GM19395 (cell line): ENCODE results near the gene UXT.

Experiments used
- ATAC-seq: cut with Tn5 transposase; IDR thresholded peaks from one replicate; pipeline ENCODE4 v1.9.1; 2021; ENCODE audit warnings: mild to moderate bottlenecking, moderate library complexity; ENCODE audit not compliant: unreplicated experiment

Gene UXT

GRCh38 chrX:47649781-47650163 lies 9.2 kb downstream of the UXT start:
- ATAC-seq, result no peak

GRCh38 chrX:47649271-47649670 lies 9.7 kb downstream of the UXT start:
- no peak for ATAC-seq

- ATAC-seq, result no peak
Observed at GRCh38 chrX:47648376-47648775, 10.6 kb downstream of the UXT start.

- ATAC-seq, result no peak
Observed at GRCh38 chrX:47646636-47647035, 12.3 kb downstream of the UXT start.

- ATAC-seq, result no peak
Observed at GRCh38 chrX:47645530-47645929, 13.4 kb downstream of the UXT start.

- ATAC-seq, result no peak
Observed at GRCh38 chrX:47644557-47645091, 14.4 kb downstream of the UXT start.

GRCh38 chrX:47643926-47644325 lies 15.1 kb downstream of the UXT start:
- no peak for ATAC-seq

- no peak for ATAC-seq
Observed at GRCh38 chrX:47638816-47639215, 20.2 kb downstream of the UXT start.

- ATAC-seq, result peak; percentile 70
Observed at GRCh38 chrX:47637546-47638195, 21.3 kb downstream of the UXT start.

- ATAC-seq, result no peak
Observed at GRCh38 chrX:47634871-47635575, 24.0 kb downstream of the UXT start.

GRCh38 chrX:47633689-47634590 lies 25.0 kb downstream of the UXT start:
- ATAC-seq, result no peak

- ATAC-seq, result no peak
Observed at GRCh38 chrX:47632666-47633065, 26.3 kb downstream of the UXT start.

GRCh38 chrX:47631676-47632075 lies 27.3 kb downstream of the UXT start:
- no peak for ATAC-seq

GRCh38 chrX:47629419-47630200 lies 29.4 kb downstream of the UXT start, which contains the start of gene CFP:
CFP (minus strand) TSS chrX:47629930; CDS start chrX:47629844, 86 bp downstream.
- ATAC-seq, result no peak

GRCh38 chrX:47628982-47629381 lies 30.0 kb downstream of the UXT start:
- ATAC-seq, result no peak

- no peak for ATAC-seq
Observed at GRCh38 chrX:47625365-47625764, 33.6 kb downstream of the UXT start.

- no peak for ATAC-seq
Observed at GRCh38 chrX:47623540-47624027, 35.4 kb downstream of the UXT start.

GRCh38 chrX:47621851-47622250 lies 37.1 kb downstream of the UXT start:
- ATAC-seq, result no peak

GRCh38 chrX:47620303-47620685 lies 38.7 kb downstream of the UXT start:
- ATAC-seq, result no peak
